Measurements from ENCODE around the gene MMP15.

GRCh38 chr16:58016840-58017446, 8.6 kb upstream of the MMP15 start:
- TF ChIP-seq CTCF (IDR thresholded peaks at IDR 0.05) (no peak), POLR2A (IDR thresholded peaks at IDR 0.05) (no peak)
